Inflammatory macrophage (primary cell): Measurements from ENCODE around the gene GMDS.

Source experiments
- DNase-seq, 2 donors: peaks; one replicate each; pipeline ENCODE4 v3.0.0-alpha.2; 2020 to 2022

GMDS gene

DNA sequence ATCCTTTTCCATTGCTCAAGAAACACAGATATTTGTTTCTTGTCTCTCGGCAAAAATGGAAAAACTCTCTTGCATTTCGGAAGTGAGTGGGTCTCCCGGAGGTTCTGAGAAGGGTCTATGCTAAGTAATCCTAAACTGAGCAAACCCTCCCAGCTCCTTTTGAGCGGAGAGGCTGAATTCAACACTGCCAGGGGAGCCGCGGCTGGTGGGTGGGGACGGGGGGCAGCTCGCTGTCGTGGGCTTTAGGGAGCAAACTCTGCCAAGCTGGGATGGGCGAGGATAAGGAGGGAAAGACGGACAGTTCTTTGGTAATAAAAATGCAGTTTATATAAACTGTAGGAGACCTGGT, 424.3 kb downstream of the GMDS start:
- DNase-seq, result no peak

DNA sequence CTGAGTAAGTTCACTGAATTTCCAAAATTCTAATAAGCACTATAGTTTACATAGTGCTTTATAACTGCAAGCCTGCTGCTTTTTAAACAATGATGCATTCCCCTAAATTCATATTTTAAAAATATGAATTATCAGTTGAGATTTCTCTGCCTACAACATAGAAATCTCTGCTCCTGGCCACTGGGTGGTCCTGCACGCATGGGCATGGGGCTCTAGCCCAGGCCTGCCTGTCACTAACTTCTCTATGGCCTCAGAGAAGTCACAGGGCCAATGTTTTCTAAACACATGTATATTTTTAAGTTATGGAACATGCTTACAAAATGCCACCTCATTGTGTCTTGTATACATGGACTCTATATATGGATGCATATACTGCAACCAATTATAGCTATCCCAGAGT, 424.7 kb downstream of the GMDS start:
- DNase-seq, result no peak

DNA sequence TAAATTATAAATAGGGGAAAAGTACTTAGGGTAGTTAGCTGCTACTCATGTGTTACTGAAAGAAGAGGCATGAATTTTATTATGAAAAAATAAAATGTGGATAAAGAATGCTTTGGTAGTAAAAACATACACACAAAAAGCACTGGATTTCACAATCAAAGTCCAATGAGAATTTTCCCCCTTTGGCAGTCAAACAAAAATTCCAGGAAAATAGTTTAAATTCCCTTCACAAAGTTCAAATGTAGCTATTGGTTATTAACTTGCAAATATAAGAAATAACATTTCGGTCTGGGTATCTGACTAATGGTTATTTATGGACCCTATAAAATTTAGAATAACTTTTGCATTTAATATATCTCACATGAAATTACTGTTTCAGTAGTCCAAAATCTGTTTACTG, 425.2 kb downstream of the GMDS start:
- no peak for DNase-seq

DNA sequence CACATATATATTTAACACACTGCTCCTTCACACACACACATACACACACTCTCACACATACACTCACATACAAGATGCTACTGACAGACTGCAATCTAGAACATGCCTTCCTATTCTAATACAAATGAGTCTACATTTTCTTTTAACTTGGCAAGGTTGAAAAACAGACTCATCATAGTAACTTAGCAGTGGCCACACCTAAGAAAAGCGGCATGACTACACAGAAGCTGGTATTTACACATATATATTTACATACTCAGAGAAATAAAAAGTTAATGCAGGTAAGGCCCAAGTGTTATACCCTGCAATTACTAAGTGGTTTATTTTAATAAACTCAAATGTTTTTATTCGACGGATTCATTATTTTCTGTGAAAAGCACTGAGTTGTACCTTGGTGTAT, 426.4 kb downstream of the GMDS start:
- no peak for DNase-seq

DNA sequence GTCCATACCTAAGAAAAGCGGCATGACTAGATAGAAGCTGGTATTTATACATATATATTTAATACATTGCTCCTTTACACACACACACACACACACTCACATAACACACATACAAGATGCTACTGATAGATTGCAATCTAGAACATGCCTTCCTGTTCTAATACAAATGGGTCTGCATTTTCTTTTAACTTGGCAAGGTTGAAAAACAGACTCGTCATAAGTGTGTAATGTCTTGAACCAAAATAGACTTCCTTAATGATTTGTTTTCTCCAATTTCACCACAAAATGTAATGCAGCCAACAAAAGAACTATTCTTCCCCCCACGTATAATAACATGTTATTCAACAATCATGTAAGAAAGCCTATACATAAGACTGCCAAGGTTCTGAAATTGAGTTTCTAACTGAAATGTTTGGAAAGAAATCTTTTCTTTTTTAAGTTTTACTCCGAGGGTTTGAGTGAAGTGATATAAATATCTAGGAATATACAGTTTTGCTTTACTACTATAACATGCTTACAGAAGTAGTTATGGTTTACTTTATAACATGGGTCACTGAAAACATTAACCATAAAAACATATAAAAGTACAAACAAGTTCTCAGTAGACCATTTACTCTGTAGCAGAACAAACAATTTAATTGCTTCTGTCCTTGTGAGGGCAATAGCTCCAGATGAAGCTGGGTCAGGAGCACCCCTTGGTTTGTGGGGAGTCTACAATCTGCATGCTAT, 428.2 kb downstream of the GMDS start:
- DNase-seq, result no peak

DNA sequence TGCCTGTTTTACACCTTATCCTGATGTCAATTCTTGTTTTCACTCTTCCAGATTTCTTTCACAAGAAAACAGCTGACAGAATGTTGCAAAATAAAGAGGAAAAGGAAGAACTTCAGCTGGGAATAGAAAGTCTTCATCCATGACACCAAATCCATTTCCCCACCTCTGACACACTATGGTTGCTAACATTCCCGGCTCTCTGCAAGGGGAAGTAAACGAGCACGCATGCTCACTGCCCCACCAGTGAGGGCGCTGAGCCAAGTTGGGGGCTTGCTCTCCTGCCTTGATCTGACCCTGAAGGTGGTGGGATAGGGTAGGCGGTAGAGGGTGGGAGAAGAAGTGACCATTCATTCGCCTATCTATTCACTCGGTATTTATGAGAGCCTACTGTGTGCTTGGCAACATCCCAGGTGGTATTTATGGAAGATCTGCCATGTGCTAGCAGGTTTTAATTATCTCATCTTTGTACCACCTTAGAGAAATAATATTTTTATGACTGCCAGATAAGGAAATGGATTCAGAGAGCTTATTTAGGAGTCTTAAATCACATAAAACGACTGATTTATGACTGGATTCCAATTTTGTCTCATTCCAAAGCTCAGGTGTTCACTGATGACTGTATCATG, 429.5 kb downstream of the GMDS start:
- DNase-seq, result no peak

DNA sequence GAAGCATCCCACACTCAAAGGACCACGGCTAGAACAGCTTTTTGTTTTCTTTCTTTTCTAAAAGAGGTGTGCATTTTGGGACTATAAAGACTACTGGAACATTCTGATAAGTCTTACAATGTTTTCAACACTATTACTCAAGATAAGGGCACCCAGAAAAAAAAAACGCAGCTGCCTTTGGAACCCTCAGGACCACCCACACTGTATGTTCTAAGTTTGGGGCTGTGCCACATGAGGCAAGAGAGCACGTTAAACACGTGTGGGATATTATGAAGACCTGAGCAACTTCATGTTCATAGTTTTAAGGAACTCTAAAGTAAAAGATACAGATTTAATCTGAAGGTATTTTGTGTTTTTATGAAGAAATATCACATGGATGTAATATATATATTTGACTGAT, 431.1 kb downstream of the GMDS start:
- no peak for DNase-seq

DNA sequence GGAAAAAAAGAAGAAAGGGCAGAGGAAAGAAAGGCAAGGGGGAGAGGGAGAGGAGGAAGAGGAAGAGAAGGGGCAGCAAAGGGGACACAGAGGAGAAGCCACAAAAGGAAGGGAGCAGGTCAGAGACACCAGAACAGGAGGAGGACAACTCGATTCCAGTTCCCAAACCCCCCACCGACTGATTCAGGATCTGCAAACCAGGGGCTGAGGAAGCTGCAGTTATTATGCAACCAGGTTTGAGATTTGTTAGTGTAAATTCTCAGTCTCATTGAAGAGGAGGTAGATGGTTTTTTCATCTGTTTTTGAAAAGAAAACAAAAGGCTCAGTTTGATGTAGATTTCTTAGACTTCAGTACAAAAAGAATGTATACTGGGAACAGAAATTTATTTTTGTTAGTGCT, 432.9 kb downstream of the GMDS start:
- DNase-seq, result no peak

DNA sequence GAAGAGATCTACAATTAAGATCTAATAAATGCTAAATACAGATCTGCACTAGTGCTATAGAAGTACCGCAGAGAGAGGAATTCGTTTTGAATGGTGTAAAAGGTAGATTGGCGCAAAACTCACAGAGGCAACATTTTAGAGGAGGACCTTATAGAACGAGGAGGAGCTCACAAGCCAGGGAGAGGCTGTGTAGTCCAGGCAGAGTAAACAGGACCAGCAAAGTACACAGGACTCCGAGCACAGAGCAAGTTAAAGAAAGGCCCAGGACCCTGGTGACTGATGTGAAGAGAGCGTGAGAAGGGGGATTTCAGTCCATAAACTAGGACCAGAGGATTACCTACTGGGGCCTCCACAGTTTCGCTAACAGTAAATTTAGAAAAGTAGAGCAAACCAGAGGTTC, 433.4 kb downstream of the GMDS start:
- no peak for DNase-seq

DNA sequence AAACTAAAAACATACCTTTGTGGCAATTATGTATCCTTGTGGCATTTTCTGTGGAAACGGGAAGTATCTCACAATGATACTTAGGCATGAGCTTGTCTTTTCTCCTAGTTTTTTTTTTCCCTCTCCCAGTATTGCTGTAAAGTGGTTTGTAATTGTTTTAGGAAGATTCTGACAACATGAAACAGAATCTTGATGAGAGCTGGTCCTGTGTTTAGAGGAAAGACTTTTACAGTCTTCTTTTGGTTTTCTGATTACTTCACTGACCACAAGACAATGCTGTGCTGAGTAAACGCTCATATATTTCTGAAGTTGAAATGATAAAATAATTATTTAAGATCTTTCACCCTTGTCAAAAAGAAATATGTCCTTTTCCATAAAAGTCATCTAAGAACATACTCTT, 434.5 kb downstream of the GMDS start:
- no peak for DNase-seq

DNA sequence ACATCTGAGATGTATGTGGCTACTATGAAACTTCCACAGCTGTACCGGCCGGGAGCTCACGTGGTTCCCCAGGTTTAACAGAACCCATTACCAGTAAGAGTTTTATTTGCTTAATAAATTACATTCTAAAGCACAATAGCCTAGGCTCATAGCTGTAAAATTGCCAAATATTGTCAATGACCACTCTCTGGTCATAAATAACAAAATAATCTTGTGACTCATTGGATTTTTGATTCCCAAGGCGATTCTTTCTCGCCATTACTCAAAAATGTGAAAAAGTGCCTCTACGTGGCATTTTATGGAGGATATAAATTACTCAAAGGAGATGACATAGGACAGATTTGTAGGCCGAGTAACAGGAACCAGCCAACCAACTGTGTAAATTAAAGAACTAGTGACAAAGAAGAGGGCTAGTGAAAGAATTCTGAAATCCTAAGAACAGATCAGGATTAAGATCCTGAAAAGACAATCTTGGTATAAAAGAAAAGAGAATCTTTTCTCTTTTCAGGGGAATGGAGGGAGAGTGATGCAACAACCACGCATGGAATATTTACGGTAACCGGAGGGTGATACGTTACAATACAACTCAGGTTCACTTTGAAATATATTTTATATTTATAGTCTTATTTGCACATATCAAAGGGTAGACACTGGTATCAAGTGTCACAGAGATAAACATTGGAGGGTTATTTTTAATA, 436.0 kb downstream of the GMDS start:
- no peak for DNase-seq

DNA sequence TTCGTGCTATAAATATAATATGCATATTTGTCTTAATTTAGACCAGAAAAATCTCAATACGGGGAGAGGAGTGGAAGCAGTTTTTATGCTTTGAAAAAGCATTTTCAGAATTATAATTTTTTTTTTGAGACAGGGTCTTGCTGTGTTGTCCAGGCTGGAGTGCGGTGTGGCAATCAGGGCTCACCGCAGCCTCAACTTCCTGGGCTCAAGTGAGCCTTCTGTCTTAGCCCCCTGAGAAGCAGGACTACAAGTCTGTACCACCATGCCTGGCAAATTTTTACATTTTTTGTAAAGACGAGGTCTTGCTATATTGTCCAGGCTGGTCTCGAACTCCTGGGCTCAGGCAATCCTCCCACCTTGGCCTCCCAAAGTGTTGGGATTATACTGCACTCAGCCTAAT, 438.5 kb downstream of the GMDS start:
- no peak for DNase-seq

DNA sequence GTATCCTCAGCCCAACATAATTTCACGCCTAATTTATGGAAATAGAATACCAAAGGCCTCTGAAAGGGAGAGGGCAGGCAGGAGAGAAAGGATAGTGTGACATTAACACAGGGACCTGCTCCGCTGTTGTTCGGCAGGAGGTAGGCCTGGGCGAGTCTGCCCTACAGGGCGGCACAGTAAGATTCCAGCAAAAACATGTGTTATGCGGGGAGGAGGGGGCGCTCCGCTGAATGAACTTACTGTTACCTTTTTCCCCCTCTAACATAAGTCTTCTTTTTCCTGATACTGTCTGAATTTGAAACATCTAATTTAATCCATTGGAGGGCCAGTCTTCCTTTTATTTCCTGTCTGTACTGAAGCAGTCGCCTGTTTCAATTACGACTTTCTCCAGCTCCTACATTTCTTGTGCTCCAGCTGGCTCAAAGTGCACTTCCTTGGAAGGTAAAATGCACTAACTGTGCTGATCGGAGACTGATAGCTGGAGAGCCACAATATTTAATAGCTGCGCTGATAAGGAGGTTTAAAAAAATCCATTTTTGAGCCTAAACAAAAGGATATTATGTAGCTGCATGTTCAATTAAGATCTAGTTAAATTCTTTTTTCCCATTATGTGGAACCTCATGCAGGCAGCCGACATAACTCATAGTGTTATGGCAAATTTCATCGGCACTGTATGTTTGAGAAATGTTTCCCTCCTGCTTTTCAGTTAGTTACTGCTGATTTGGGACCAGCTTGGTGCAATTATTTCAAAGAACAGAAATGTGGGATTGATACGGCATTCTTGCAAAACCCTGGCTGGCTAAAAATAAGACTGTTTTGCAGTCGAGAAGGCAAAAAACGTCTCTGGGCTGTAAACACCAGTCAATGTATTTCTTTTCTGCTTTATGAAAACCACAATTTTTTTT, 442.7 kb downstream of the GMDS start:
- DNase-seq, result no peak

DNA sequence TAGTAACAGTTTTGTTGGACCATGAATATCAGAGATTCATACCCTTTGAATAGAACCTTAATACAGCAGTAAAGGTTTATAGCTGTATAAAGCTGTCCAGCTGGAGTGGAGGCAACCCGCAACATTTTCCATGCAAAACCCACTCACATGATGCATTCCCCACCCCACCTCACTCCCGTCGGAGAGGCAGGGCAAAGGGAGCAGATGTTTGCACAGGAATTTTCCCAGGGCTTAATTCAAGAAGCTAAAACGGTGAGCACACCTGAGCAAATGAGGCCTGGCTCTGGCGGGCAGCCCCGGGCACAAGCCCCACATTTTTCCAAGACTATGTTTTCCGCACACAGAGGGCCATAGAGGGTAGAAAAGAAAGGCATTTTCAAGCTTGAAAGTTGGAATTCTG, 444.0 kb downstream of the GMDS start:
- DNase-seq, result no peak

DNA sequence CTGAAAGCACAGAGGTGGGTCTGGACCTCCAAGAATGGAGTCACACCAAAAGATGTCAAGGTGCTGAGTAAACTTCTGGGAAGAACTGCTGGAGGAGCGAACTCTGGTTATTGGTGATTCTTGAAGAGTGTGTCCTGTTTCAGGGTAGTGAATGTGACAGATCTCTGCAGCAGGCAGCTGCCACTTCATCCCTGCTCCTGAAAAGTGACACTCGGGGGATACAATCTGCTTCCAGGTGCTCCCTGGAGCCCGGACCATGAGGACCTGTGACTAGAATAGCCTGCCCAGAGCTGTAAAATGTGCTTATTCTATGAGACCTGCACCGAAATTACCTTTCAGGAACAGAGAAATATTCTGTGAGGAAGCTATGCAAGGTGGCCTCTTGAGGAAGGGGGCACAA, 444.6 kb downstream of the GMDS start:
- DNase-seq, result no peak

DNA sequence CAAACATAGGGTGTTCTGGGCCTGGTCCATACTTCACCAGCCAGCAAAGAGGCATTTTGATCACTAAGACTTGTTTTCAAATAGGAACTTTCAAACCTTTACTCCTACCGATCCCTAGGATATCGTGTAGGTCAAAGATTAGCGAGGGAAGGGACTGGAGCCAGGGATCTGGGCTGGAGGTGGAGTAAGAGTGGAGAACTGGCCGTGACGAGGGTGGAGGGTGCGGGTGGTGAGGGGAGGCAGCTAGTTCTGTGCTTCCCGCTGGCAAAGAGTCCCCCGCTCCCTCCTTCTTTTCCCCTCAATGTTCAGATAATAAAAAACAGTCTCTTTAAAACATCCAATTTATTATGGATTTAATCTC, 446.5 kb downstream of the GMDS start:
- no peak for DNase-seq

DNA sequence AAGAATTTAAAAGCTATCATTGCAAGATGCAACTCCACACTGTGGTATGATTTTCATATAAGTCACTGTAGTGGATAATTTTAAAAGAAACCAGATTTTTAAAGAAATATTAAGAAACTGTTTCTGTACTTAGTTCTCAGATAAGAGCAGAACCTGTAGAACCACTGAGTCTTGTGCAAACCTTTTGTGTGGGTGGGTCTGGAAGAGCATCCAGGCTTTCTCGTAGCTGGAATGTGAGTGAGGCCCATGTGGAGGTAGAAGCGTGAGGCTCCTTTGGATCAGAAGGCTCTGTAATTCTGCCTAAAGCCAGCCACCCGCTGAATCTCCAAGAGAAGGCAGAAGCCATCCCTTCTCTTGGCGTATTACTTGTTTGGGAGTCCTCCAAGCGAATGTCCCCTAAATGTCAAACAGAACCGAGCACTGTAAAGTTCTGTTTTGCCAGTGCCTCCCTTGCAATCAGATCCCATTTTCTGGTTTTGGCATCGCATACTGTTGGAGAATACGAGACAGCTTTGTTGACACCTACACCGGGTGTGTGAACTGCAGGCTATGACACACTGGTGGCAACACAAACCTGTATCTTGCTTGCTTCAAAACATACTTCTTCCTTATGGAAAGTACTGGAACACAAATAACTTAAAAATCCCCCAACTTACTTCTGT, 447.0 kb downstream of the GMDS start:
- no peak for DNase-seq

DNA sequence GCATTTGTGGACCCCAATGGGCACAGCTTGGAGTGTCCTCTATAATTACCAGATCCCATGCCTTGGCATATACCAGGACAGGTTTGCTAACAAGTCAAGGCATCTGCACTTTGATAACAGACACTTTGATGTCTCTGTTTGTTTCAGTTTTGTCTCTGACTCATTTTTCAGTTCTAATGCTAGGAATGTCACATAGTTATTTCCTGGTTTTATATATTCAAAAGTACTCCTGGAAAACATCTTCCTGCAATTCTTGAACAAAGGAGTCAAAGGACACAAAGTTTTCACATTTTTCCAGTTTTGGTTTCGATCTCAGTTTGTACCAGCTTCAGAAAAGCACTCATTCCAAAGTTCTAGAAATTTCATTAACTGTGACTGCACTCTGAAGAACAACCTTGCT, 447.6 kb downstream of the GMDS start:
- DNase-seq, result no peak

DNA sequence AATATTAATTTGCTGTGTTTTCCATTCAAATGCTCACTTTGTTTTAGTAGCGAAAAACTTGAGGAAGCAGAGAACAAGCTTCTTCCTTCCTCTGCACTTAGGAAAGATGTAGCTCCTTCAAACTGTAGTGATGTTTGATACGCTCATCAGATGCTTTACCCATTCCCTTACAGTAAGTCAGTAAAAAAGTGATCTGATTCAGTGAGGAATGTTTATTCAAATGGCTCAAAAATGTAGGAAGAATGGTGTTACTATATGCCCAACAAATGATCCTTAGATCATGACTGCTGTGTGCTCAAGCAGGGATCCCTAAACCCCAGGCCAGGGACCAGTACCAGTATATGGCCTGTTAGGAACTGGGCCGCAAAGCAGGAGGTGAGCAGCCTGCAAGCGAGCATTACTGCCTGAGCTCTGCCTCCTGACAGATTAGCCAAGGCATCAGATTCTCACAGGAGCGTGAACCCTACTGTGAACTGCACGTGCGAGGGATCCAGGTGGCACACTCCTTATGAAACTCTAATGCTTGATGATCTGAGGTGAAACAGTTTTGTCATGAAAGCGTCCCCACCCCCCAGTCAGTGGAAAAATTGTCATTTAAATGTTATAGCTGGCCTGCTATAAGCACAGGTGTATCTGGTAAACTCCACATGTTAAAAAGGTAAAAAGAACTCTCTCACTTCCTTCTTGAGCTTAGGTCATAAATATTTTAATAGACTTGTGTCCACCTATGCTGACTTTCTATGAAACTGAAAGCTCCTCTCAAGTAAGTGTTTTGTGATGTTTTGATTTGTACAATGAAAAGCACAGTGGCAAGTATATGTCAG, 448.5 kb downstream of the GMDS start:
- DNase-seq, result no peak

DNA sequence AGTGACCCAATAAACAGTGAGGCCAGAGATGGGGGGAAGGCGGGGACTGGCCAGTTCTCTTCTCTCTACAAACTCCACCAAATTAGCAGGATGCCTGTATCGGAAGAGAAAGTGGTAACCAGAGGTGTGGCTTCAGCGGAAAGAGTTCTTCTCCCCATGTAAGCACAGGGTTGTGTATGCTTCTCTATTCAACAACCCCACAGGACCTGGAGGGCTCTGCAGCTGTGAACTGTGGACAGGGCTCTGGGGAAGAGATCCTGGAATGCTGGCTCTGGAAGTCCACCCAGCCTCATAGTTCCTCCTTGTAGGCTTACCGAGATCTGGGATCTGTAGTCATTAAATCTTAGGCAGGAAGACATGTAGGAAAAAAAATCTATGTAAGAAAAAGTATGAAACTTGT, 449.5 kb downstream of the GMDS start:
- no peak for DNase-seq

DNA sequence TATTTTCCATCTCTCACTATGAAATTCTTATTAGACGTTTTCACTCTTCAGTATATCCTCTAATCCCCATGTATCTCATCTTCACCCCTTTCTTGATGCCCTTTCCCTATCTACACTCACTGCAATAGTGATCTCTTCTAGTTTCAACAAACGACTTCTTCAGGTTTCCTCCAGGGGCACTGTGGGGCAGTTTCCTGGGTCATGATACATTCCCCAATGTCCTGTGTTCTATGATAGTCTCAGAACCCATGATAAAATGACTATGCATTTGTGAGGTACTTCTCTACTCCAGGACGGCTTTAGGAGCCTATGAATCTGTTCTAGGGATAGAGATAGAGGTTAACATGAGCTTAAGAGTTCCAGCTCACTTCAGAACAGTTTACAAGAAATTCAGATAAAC, 452.4 kb downstream of the GMDS start:
- DNase-seq, result peak; percentile 30 to 36

DNA sequence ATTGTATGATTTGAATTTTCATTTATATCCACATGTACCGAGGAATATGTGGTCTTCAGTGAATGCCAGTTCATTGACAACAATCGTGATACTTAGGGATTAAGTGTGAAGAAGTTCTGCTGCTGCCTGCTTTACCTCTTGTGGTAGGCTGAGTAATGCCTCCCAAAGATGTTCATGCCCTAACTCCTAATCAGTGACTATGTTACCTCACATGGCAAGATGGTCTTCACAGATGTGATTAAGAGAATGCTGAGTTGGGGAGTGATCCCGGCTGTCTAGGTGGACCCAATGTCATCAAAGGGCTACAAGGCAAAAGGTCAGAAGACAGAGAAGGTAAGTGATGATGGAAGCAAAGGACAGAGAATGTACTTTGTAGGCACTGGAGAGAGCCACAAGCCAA, 454.7 kb downstream of the GMDS start:
- no peak for DNase-seq
